ENCODE results near the gene SCUBE3.

The SCUBE3 gene

GRCh38 chr6:35258336-35258735, 44.6 kb downstream of the SCUBE3 start:
- TF ChIP-seq CTCF (conservative IDR thresholded peaks at IDR 0.05; ENCODE audit: low read depth, low read length): no peak
- H3K4me3 ChIP-seq (ENCODE audit: low read length): peak overlapping the region; percentile 91
- no peak for DNase-seq (ENCODE audit: low read depth)

GRCh38 chr6:35258858-35259193, 45.1 kb downstream of the SCUBE3 start:
- H3K4me3 ChIP-seq (ENCODE audit: low read length): peak overlapping the region; percentile 91
- TF ChIP-seq CTCF (conservative IDR thresholded peaks at IDR 0.05; ENCODE audit: low read depth, low read length): no peak
- no peak for DNase-seq (ENCODE audit: low read depth)

GRCh38 chr6:35259194-35259947, 45.6 kb downstream of the SCUBE3 start, which contains the start of gene ZNF76:
ZNF76 (plus strand) TSS chr6:35259735; CDS start chr6:35281152, 21,417 bp downstream.
- H3K4me3 ChIP-seq (ENCODE audit: low read length): peak within 1 kb of the TSS; percentile 91
- TF ChIP-seq CTCF (conservative IDR thresholded peaks at IDR 0.05; ENCODE audit: low read depth, low read length): no peak
- DNase-seq (ENCODE audit: low read depth): peak; percentile 74

GRCh38 chr6:35259948-35260590, 46.3 kb downstream of the SCUBE3 start:
- TF ChIP-seq CTCF (conservative IDR thresholded peaks at IDR 0.05; ENCODE audit: low read depth, low read length): no peak
- DNase-seq (ENCODE audit: low read depth): peak; percentile 56

GRCh38 chr6:35260591-35261570, 47.1 kb downstream of the SCUBE3 start:
- no peak for TF ChIP-seq CTCF (conservative IDR thresholded peaks at IDR 0.05; ENCODE audit: low read depth, low read length)
- H3K4me3 ChIP-seq (ENCODE audit: low read length): peak overlapping the region; percentile 91
- no peak for DNase-seq (ENCODE audit: low read depth)

More at GRCh38 chr6:35259948-35260590, 46.3 kb downstream of the SCUBE3 start:
- peak overlapping the region; percentile 91 for H3K4me3 ChIP-seq (ENCODE audit: low read length)

GRCh38 chr6:35262596-35262995, 48.8 kb downstream of the SCUBE3 start:
- DNase-seq (ENCODE audit: low read depth): no peak
- H3K4me3 ChIP-seq (ENCODE audit: low read length): no peak overlapping the region
- TF ChIP-seq CTCF (conservative IDR thresholded peaks at IDR 0.05; ENCODE audit: low read depth, low read length): no peak
